Colon (tissue), 2 donors: ENCODE measurements around the gene MTG2.

Experiments
- FAIRE-seq: peaks from 2 replicates; lab custom pipeline; 2012; peaks lifted over from hg19 to GRCh38; lab: Jason Lieb, UNC
- donor health status: control.
- donor health status: control.

MTG2 gene

GRCh38 chr20:62235777-62236157 is 52.9 kb downstream of the MTG2 start:
- no peak for FAIRE-seq

- FAIRE-seq = no peak
These were observed 53.4 kb downstream of the MTG2 start for GRCh38 chr20:62236200-62236599.

DNA sequence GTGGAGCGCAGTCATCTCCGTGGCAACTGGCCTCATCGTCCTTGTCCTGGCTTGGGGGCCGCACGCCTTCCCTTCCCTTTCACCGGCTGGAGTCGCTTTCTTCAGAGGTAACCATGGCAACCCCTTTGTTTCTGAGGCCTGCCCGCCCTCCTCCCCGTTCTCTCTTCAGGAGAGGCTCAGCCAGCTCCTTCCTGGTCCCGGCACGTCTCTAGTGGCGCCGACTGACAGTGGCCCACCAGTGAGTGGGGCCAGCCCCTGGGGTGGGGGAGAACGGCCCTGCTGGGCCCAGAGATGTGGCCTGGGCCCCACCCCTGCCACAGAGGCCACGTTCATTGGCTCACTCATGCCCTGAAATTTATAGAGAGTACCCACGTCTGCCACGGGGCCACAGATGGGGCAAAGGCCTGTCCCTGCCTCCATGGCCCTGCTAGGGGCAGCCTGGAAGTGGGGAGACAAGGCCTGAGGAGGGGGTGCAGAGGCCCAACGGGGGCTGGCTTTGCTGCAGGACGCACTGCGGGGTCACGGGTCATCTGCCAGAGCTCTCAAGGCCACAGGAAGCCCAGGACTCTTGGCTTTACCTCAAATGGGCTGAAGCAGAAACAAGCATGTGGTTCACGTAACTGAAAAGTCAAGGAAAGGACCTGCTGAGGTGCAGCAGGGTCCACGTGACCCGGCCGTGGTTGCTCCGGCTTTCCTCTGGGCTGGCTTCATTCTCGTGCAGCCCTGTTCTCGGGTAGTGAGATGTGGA is 54.1 kb downstream of the MTG2 start:
- no peak for FAIRE-seq

DNA sequence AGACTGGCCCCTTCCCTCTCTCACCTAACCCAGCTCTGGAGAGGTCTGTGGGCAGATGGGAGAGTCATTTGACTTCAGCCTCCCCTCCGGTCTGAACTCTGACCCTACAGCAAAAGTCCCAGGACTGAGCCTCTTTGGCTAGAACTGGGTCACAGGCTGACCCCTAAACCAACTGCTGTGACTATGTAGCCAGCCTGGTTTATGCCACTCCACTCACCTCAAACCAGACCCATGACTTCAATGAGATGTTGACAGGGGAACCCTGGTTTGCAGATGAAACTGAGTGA is 54.6 kb downstream of the MTG2 start:
- FAIRE-seq = no peak

GRCh38 chr20:62237801-62238568 is 55.2 kb downstream of the MTG2 start, which contains the start of gene OSBPL2:
OSBPL2 (plus strand) TSS chr20:62238521; CDS start chr20:62256185, 17,664 bp downstream.
- peak; percentile 77 for FAIRE-seq

GRCh38 chr20:62238569-62239277 is 55.9 kb downstream of the MTG2 start:
- FAIRE-seq = no peak

DNA sequence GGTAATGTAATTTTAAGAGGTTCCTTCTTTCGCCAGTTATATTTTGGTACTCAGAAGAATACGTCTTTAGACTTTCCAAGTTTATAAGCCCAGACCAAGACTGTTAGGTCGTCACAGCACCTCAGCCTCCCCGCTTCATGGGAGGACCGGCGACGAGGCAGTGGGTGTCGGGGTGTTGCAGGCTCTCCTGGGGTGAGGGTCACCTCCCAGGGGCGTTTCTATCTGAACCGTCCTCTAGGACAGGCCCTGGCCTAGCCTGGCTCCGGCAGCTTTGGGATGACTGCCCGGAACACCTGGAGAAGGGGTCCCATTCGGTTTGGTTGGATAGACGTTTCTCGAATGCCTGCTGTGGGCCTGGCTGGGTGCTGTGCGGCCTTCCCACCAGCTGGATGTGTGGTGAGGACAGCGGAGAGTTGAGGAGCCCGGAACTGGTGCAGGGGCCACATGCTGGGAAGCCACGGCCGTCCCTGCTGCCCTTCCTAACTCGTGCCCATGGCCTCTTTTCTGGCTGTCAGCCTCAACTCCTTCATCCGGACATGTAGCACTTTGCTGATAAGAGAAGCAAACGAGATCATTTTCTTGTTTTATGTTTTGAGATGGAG is 56.6 kb downstream of the MTG2 start:
- FAIRE-seq = no peak

DNA sequence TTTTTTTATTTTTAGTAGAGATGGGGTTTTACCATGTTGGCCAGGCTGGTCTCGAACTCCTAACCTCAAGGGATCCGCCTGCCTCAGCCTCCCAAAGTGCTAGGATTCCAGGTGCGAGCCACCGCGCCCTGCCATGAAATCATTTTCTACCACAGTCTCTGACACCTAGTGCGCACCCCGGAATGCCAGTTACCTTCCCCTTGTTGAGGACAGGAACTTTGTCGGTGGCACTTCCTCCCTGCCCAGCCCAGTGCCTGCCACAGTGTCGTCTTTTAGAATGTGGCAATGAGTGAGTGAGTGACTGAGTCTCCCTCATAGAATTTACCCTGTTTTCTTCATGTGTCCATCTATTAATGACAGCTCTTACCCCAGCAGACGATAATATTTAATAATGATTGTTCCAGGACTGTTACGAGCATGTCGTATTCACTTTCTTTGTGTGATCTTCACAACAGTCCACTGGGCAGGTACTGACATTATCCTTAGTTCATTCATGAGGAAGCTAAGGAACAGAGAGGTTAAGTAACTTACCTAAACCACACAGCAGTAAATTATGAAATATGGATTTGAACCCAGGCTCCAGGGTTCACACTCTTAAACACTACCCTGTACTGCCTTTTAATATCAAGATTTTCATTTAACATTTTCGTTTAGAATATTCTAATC is 57.3 kb downstream of the MTG2 start:
- FAIRE-seq = no peak

DNA sequence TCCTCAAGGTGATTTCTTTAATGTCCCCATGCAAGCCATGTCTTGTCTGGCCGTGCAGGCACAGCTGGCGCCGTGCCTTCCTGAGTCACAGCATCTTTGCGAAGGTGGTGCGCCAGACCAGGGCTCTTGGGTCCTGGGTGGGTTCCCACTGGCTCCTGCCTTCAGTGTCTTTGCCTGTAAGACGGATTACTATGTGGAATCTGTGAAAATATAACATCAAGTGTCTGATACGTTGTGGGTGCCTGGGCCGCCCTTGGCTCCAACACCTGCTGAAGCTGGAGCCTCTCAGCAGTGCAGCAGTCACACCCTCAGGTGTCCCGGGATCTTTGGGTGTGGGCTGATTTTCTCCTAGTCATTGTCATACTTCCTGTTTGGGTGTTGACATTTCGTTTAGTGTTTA is 58.7 kb downstream of the MTG2 start:
- FAIRE-seq = no peak

- FAIRE-seq = no peak
These were observed 59.3 kb downstream of the MTG2 start for GRCh38 chr20:62242176-62242575.

DNA sequence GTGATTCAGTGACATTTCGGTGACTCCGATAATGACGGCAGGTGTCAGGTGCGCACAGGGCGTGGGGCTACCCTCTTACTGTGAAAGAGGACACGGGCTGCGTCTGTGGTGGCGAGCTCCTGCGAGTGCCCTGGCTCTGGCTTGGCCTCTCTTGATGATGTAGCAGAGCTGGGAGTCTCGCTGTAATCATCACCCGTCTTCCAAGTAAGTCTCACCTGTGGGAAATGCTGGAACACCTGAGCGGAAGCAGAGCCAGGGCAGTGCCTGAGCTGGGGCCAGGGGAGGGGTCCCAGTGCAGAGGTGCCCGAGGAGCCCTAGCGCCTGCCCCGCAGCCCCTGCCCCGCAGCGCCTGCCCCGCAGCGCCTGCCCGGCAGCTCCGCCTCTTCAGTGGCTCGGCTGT is 60.3 kb downstream of the MTG2 start:
- FAIRE-seq = no peak

- no peak for FAIRE-seq
These were observed 61.2 kb downstream of the MTG2 start for GRCh38 chr20:62243906-62244515.

DNA sequence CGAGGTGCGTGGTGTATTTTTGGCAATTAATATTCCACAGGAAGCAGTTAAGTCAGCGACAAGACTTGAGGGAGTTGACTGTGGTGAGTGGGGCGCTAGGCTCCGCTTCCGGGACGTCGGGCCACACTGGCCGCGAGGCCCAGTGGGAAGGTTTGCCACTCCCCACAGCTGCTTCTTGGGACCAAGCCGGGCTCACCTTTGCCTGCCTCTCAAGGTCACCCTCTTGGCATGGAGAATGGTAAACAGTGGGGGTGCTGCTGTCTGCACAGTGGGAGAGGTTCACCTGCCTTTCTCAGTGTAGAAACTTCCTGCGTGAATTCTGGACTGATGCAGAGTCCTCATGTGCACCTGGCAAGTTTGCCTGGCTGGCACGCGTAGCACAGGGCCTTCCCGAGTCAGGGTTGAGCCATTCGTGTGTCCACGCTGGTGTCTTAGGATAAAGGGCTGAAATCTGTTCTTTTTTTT is 61.8 kb downstream of the MTG2 start:
- no peak for FAIRE-seq

GRCh38 chr20:62245911-62246280 is 63.1 kb downstream of the MTG2 start:
- no peak for FAIRE-seq

DNA sequence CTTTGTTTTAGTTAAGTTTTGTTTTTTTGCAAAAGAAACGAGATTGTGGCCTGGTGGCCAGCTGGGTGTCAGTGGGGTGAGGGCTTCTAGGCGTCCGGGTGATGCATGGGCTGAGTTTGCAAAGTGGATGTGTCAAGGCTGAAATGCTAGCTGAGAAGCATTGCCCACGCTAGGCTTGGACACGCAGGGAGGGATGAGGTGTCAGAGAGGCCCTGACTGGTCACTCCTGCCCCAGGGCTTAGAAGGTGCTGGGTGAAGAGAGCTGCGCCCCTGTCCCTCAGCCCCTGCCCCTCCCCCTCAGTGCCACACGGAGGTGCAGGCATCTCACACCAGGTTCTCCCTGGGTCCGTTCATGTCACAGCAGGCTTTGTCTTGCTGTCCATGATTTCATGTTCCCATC is 63.6 kb downstream of the MTG2 start:
- FAIRE-seq = no peak

- FAIRE-seq = no peak
These were observed 64.2 kb downstream of the MTG2 start for GRCh38 chr20:62246872-62247652.

DNA sequence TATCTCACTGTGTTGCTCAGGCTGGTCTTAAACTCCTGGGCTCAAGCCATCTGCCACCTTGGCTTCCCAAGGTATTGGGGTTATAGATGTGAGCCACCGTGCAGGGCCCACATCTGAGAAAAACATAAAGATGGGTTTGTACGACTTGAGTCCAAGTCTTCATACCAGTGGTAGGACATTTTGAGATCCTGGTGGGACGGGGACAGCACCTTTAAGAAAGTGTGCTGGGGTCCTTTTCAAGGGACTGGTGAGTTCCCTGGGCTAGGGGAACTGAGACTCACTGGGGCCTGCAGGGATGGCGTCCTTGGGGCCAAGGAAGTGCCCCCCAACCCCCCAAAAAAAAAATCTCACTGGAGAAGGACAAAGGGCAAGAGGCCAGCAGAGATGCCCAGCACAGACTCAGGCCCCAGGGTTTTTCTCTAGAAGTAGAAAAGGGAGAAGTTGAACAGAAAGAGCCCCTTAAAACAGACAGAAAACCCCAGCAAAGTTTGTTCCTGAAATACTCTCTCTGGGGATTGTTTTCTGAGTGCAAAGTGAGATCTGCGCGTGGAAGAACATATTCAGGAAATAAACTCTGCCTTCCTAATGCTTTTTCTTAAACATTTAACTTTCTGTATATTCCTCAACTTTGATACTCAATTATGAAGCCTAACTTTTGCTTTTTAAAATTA is 66.2 kb downstream of the MTG2 start:
- FAIRE-seq = no peak

DNA sequence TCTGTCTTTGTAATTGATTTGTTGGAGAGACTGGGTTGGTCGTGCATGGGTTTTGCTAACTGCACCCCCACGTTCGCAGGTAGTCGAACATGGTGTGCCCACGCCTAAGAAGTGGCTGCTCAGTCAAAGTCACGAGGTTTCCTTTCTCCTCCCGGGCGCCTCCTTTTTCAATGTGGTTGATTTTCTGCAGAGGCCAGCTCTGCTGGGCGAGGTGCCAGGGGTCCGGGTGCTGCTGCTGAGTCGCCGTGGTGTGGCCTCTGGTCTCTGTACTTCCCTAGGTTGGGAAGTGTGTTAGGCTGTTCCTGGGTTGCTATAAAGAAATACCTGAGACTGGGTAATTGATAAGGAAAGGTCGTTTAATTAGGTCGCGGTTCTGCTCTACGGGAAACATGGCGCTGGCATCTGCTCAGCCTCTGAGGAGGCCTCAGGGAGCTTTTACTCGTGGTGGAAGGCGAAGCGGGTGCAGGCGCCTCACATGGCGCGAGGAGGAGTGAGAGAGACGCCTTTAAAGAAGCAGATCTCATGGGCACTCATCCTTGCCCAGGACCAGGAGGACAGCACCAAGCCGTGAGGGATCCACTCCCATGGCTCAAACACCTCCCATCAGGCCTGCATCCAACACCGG is 69.6 kb downstream of the MTG2 start:
- no peak for FAIRE-seq
